H9 (cell line): ENCODE results near the gene LRRC74B. TPM values are rescaled to one million over a fixed set of nuclear protein-coding genes. Genes with fewer than 3 reads are reported as not detected.

Experiments
- DNase-seq: peaks from one replicate; pipeline ENCODE4 v3.0.0-alpha.2; 2017
- H2AFZ ChIP-seq: one replicate; pipeline ENCODE4 v1.6.1; 2013; ENCODE audit warnings: mild to moderate bottlenecking, low read length, control low read depth, moderate library complexity
- H2AK5ac ChIP-seq: 2 replicates; pipeline ENCODE4 v1.6.1; 2013; ENCODE audit warnings: low read length, control low read depth, mixed read lengths; ENCODE audit not compliant: insufficient read length
- H2BK120ac ChIP-seq: one replicate; pipeline ENCODE4 v1.6.1; 2013; ENCODE audit warnings: low read depth, mild to moderate bottlenecking, low read length, control low read depth, inconsistent platforms; ENCODE audit not compliant: poor library complexity, severe bottlenecking
- H2BK12ac ChIP-seq: 2 replicates; pipeline ENCODE4 v1.6.1; 2013; ENCODE audit warnings: low read length, control low read depth, mixed read lengths, low read depth; ENCODE audit not compliant: insufficient read length
- H2BK15ac ChIP-seq: 2 replicates; pipeline ENCODE4 v1.6.1; 2013; ENCODE audit warnings: low read depth, low read length, control low read depth
- H2BK20ac ChIP-seq: one replicate; pipeline ENCODE4 v1.6.1; 2013; ENCODE audit warnings: low read depth, mild to moderate bottlenecking, low read length, control low read depth, inconsistent platforms; ENCODE audit not compliant: poor library complexity, severe bottlenecking
- H2BK5ac ChIP-seq: 2 replicates; pipeline ENCODE4 v1.6.1; 2013; ENCODE audit warnings: low read length, control low read depth, mixed read lengths; ENCODE audit not compliant: insufficient read length
- H3K14ac ChIP-seq: 2 replicates; pipeline ENCODE4 v1.6.1; 2013; ENCODE audit warnings: low read length, control low read depth; ENCODE audit not compliant: insufficient read depth
- H3K18ac ChIP-seq: 2 replicates; pipeline ENCODE4 v1.6.1; 2013; ENCODE audit warnings: low read depth, mild to moderate bottlenecking, mixed read lengths, low read length, control low read depth; ENCODE audit not compliant: insufficient read length
- H3K23ac ChIP-seq: 2 replicates; pipeline ENCODE4 v1.6.1; 2013; ENCODE audit warnings: low read length, control low read depth, mixed read lengths, low read depth; ENCODE audit not compliant: insufficient read length
- H3K23me2 ChIP-seq: 2 replicates; pipeline ENCODE4 v1.6.1; 2013; ENCODE audit warnings: low read depth, mild to moderate bottlenecking, mixed read lengths, low read length, control low read depth; ENCODE audit not compliant: insufficient read length, poor library complexity, severe bottlenecking
- H3K27ac ChIP-seq: 2 replicates; pipeline ENCODE4 v1.5.1; 2013; ENCODE audit warnings: low read length, control low read depth, mixed read lengths, low read depth; ENCODE audit not compliant: insufficient read length
- H3K27me3 ChIP-seq: 2 replicates; pipeline ENCODE4 v1.6.1; 2013; ENCODE audit warnings: low read length, control low read depth, inconsistent platforms; ENCODE audit not compliant: insufficient read depth
- H3K4ac ChIP-seq: 2 replicates; pipeline ENCODE4 v1.6.1; 2013; ENCODE audit warnings: low read depth, mild to moderate bottlenecking, control low read depth, inconsistent platforms, low read length, moderate library complexity
- H3K4me1 ChIP-seq: 2 replicates; pipeline ENCODE4 v1.6.1; 2013; ENCODE audit warnings: low read length, control low read depth, inconsistent platforms; ENCODE audit not compliant: insufficient read depth
- H3K4me2 ChIP-seq: 2 replicates; pipeline ENCODE4 v1.6.1; 2013; ENCODE audit warnings: low read length, control low read depth, mixed read lengths; ENCODE audit not compliant: insufficient read length, insufficient read depth
- H3K56ac ChIP-seq: 2 replicates; pipeline ENCODE4 v1.6.1; 2013; ENCODE audit warnings: low read depth, mild to moderate bottlenecking, mixed read lengths, low read length, control low read depth; ENCODE audit not compliant: insufficient read length
- H3K79me1 ChIP-seq: 2 replicates; pipeline ENCODE4 v1.6.1; 2013; ENCODE audit warnings: low read depth, mild to moderate bottlenecking, moderate library complexity, low read length, control low read depth, inconsistent platforms; ENCODE audit not compliant: insufficient read depth, poor library complexity, severe bottlenecking
- H3K79me2 ChIP-seq: 2 replicates; pipeline ENCODE4 v1.6.1; 2013; ENCODE audit warnings: low read length, control low read depth, inconsistent platforms; ENCODE audit not compliant: insufficient read depth
- H3K9ac ChIP-seq: 2 replicates; pipeline ENCODE4 v1.6.1; 2013; ENCODE audit warnings: low read length, control low read depth, mixed read lengths; ENCODE audit not compliant: insufficient read length; ENCODE audit errors: extremely low read depth
- H3K9me3 ChIP-seq: one replicate; pipeline ENCODE4 v1.6.1; 2013; ENCODE audit warnings: low read depth, low read length, inconsistent platforms; ENCODE audit not compliant: control insufficient read depth
- H3T11ph ChIP-seq: one replicate; pipeline ENCODE4 v1.6.1; 2013; ENCODE audit warnings: mild to moderate bottlenecking, low read length, control low read depth, inconsistent platforms
- H4K20me1 ChIP-seq: one replicate; pipeline ENCODE4 v1.6.1; 2013; ENCODE audit not compliant: control insufficient read depth, insufficient read length, insufficient read depth
- H4K5ac ChIP-seq: 2 replicates; pipeline ENCODE4 v1.6.1; 2013; ENCODE audit warnings: low read depth, mild to moderate bottlenecking, mixed read lengths, low read length, control low read depth; ENCODE audit not compliant: insufficient read length
- H4K8ac ChIP-seq: replicated peaks from 2 replicates; pipeline ENCODE4 v1.6.1; 2013; ENCODE audit warnings: low read length, control low read depth, mixed read lengths, low read depth; ENCODE audit not compliant: insufficient read length
- H4K91ac ChIP-seq: 2 replicates; pipeline ENCODE4 v1.6.1; 2013; ENCODE audit warnings: low read depth, mild to moderate bottlenecking, moderate library complexity, mixed read lengths, low read length, control low read depth; ENCODE audit not compliant: insufficient read length
- H3K27ac Mint-ChIP-seq, 3 experiments: 2 replicates in 2 of 3; 3 replicates in 1 of 3; pipeline ENCODE4 v1.8.0; 2020 to 2021; ENCODE audit warnings: mixed read lengths in 3 of 3, mild to moderate bottlenecking in 1 of 3, moderate library complexity in 1 of 3
- H3K27me3 Mint-ChIP-seq: 2 replicates; pipeline ENCODE4 v1.8.0; 2021; ENCODE audit warnings: low read depth, mild to moderate bottlenecking, moderate library complexity, mixed read lengths
- H3K36me3 Mint-ChIP-seq, 3 experiments: 2 replicates in 2 of 3; 3 replicates in 1 of 3; pipeline ENCODE4 v1.8.0; 2020 to 2021; ENCODE audit warnings: low read depth in 3 of 3, mixed read lengths in 3 of 3; ENCODE audit not compliant: insufficient read depth in 1 of 3
- H3K4me1 Mint-ChIP-seq, 2 experiments: 2 replicates each; pipeline ENCODE4 v1.8.0; 2020; ENCODE audit warnings: mixed read lengths in 2 of 2
- H3K4me3 Mint-ChIP-seq, 2 experiments: 2 replicates in 1 of 2; 3 replicates in 1 of 2; pipeline ENCODE4 v1.8.0; 2020 to 2021; ENCODE audit warnings: mild to moderate bottlenecking in 2 of 2, mixed read lengths in 2 of 2, moderate library complexity in 1 of 2
- H3K9me3 Mint-ChIP-seq, 2 experiments: 2 replicates in 1 of 2; 3 replicates in 1 of 2; pipeline ENCODE4 v1.8.0; 2020; ENCODE audit warnings: mild to moderate bottlenecking in 2 of 2, mixed read lengths in 2 of 2, moderate library complexity in 1 of 2
- WGBS: extraction: QIAGEN DNeasy Blood & Tissue Kit; methylation state at CpG from one replicate; pipeline ENCODE4 v1.1.7; 2013; ENCODE audit warnings: missing lambda C conversion rate, low lambda C conversion rate, mixed read lengths; ENCODE audit not compliant: insufficient read length; ENCODE audit errors: extremely low coverage; 5-methylcytosine and 5-hydroxymethylcytosine counted together
- total RNA-seq: library from RNA; stranded (reverse); gene quantifications from 2 replicates; pipeline ENCODE4 v1.2.1, GENCODE V29; 2021
- TF ChIP-seq, protein P1 (sequence below): fragments of 200-600 bp; sonication (generic); conservative IDR thresholded peaks from 3 replicates; pipeline ENCODE4 v1.8.0; 2021; ENCODE audit warnings: antibody characterized with exemption, mild to moderate bottlenecking

LRRC74B gene
- total RNA-seq, 1 experiment from 2014 or later = not detected

DNA sequence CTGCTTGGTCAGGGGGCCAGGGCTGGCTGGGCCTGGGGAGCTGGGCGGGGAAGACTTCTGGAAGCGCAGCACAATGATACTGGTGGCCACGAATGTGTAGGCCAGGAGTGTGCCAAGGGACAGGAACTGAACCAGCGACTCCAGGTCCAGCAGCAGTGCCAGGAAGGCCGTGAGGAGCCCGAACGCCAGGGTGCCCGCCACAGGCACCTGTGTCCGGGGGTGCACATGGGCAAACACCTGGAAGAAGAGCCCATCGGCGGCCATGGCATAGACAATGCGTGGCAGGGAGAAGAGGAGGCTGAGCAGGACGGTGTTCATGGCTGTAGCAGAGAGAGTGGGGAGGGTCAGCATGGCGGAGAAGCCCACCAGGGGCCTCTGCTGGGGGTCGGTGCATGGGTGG, 15.7 kb upstream of the LRRC74B start:
- H4K91ac ChIP-seq = no peak overlapping the region
- H3K4me3 Mint-ChIP-seq = no peak overlapping the region
- H3K23me2 ChIP-seq = no peaks in the 10 kb centered on the region
- H3K27me3 Mint-ChIP-seq = peaks cover 45% of the 10 kb centered on the region
- H4K20me1 ChIP-seq = no peaks in the 10 kb centered on the region
- H3K79me1 ChIP-seq = no peaks in the 10 kb centered on the region
- H2BK15ac ChIP-seq = no peak overlapping the region
- no peaks in the 10 kb centered on the region for H3K9me3 ChIP-seq
- no peak overlapping the region for H3K27ac ChIP-seq
- no peaks in the 10 kb centered on the region for H3K36me3 Mint-ChIP-seq
- no peak overlapping the region for H3K14ac ChIP-seq
- H2BK120ac ChIP-seq = no peak overlapping the region
- no peak overlapping the region for H2AK5ac ChIP-seq
- H4K8ac ChIP-seq = no peak overlapping the region
- H3K18ac ChIP-seq = no peak overlapping the region
- H3K4me2 ChIP-seq = no peak overlapping the region
- H3K4me1 ChIP-seq = no peaks in the 10 kb centered on the region; the same call in 1 of the 2 replicates
- H3K27me3 ChIP-seq = peaks cover 3% of the 10 kb centered on the region; the same call in 1 of the 2 replicates
- TF ChIP-seq, protein P1, sequence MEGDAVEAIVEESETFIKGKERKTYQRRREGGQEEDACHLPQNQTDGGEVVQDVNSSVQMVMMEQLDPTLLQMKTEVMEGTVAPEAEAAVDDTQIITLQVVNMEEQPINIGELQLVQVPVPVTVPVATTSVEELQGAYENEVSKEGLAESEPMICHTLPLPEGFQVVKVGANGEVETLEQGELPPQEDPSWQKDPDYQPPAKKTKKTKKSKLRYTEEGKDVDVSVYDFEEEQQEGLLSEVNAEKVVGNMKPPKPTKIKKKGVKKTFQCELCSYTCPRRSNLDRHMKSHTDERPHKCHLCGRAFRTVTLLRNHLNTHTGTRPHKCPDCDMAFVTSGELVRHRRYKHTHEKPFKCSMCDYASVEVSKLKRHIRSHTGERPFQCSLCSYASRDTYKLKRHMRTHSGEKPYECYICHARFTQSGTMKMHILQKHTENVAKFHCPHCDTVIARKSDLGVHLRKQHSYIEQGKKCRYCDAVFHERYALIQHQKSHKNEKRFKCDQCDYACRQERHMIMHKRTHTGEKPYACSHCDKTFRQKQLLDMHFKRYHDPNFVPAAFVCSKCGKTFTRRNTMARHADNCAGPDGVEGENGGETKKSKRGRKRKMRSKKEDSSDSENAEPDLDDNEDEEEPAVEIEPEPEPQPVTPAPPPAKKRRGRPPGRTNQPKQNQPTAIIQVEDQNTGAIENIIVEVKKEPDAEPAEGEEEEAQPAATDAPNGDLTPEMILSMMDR = no peak
- no peak overlapping the region for H2AFZ ChIP-seq
- no peak overlapping the region for H2BK12ac ChIP-seq
- DNase-seq = no peak
- H3K27ac Mint-ChIP-seq = no peak overlapping the region
- no peak overlapping the region for H2BK20ac ChIP-seq
- H3K4ac ChIP-seq = no peak overlapping the region
- H2BK5ac ChIP-seq = no peak overlapping the region
- no peak overlapping the region for H3K56ac ChIP-seq
- H3K4me1 Mint-ChIP-seq = peaks cover 10 to 24% of the 10 kb centered on the region in 2 experiments
- H3K79me2 ChIP-seq = no peaks in the 10 kb centered on the region
- no peak overlapping the region for H3T11ph ChIP-seq
- no peak overlapping the region for H3K9ac ChIP-seq
- no peak overlapping the region for H3K23ac ChIP-seq
- WGBS = no CpG with 5 or more reads among the region's 15 CpGs
- no peak overlapping the region for H4K5ac ChIP-seq
- H3K9me3 Mint-ChIP-seq = no peaks in the 10 kb centered on the region
